Activated CD4-positive, alpha-beta T cell treated with anti-CD3 and anti-CD28 coated beads for 36 hours (primary cell): ENCODE results near the gene CAV1. TPM values are rescaled to one million over a fixed set of nuclear protein-coding genes. Genes with fewer than 3 reads are reported as not detected.

Experiments
- ATAC-seq: fragments of 200-7000 bp; cut with Tn5 transposase; one replicate; pipeline ENCODE4 v1.10.0; 2021; ENCODE audit warnings: mild to moderate bottlenecking, moderate library complexity
- CTCF ChIA-PET: fragments of 350-600 bp; sonication (Branson Sonifier 250); formaldehyde crosslinking; loops from one replicate; lab custom pipeline; 2021; ENCODE audit warnings: antibody characterized with exemption; lab: Charles Lee
- POLR2A ChIA-PET: fragments of 350-600 bp; sonication (Branson Sonifier 250); formaldehyde crosslinking; loops from one replicate; lab custom pipeline; 2021; ENCODE audit warnings: antibody characterized with exemption, inconsistent platforms; lab: Charles Lee
- DNase-seq: peaks from one replicate; pipeline ENCODE4 v3.0.0-alpha.2; 2020
- H3K27ac Mint-ChIP-seq: one replicate; pipeline ENCODE4 v1.8.0; 2021; ENCODE audit warnings: mixed read lengths
- H3K27me3 Mint-ChIP-seq: one replicate; pipeline ENCODE4 v1.8.0; 2021; ENCODE audit warnings: mixed read lengths
- H3K36me3 Mint-ChIP-seq: one replicate; pipeline ENCODE4 v1.8.0; 2021; ENCODE audit warnings: low read depth, mixed read lengths
- H3K4me1 Mint-ChIP-seq: one replicate; pipeline ENCODE4 v1.8.0; 2021; ENCODE audit warnings: mixed read lengths
- H3K4me3 Mint-ChIP-seq: one replicate; pipeline ENCODE4 v1.8.0; 2021; ENCODE audit warnings: mild to moderate bottlenecking, moderate library complexity, mixed read lengths
- H3K9me3 Mint-ChIP-seq: one replicate; pipeline ENCODE4 v1.8.0; 2021; ENCODE audit warnings: low read depth, mixed read lengths
- intact Hi-C, 2 experiments: fragments of 100-400 bp; cut with DNase I in 1 of 2; cut with micrococcal nuclease in 1 of 2; formaldehyde crosslinking; loops; one replicate each; pipeline versions ENCODE4 v1.14.2 to v1.15.1; 2022 to 2024; cut with DNase I, micrococcal nuclease
- total RNA-seq, 2 experiments: library from RNA; stranded (reverse); gene quantifications; one replicate each; pipeline ENCODE4 v1.2.3, GENCODE V29; 2021

Gene CAV1
- total RNA-seq, 2 experiments from 2014 or later = 0.25 TPM

- no peak overlapping the region for H3K4me3 Mint-ChIP-seq
- peaks cover 9% of the 10 kb centered on the region for H3K4me1 Mint-ChIP-seq
- no peak overlapping the region for H3K27ac Mint-ChIP-seq
- no peaks in the 10 kb centered on the region for H3K36me3 Mint-ChIP-seq
- no peak for ATAC-seq
- peaks cover 30% of the 10 kb centered on the region for H3K27me3 Mint-ChIP-seq
- H3K9me3 Mint-ChIP-seq = no peaks in the 10 kb centered on the region
- POLR2A ChIA-PET = no interaction called here
- CTCF ChIA-PET = interaction anchor here (0.6 to 0.7 kb wide), 2 partner anchors 16 to 67 kb away, joined by 3 read pairs; no protein-coding TSS in a partner anchor
- intact Hi-C loops = no loop called here
- no peak for DNase-seq
These were observed 14.8 kb upstream of the CAV1 start for GRCh38 chr7:116509982-116510579.

GRCh38 chr7:116510795-116511194 is 14.0 kb upstream of the CAV1 start:
- H3K4me1 Mint-ChIP-seq = peaks cover 9% of the 10 kb centered on the region
- ChIA-PET CTCF (interaction anchor here (0.7 kb wide), 2 partner anchors 66 to 264 kb away, joined by 3 read pairs; no protein-coding TSS in a partner anchor), POLR2A (no interaction called here)
- no peak overlapping the region for H3K4me3 Mint-ChIP-seq
- intact Hi-C loops = no loop called here
- no peak overlapping the region for H3K27ac Mint-ChIP-seq
- no peak for ATAC-seq
- no peaks in the 10 kb centered on the region for H3K9me3 Mint-ChIP-seq
- peaks cover 33% of the 10 kb centered on the region for H3K27me3 Mint-ChIP-seq
- DNase-seq = no peak
- no peaks in the 10 kb centered on the region for H3K36me3 Mint-ChIP-seq

GRCh38 chr7:116511552-116512519 is 13.0 kb upstream of the CAV1 start:
- ChIA-PET CTCF (interaction anchor here (0.7 kb wide), 1 partner anchor 11 kb away, joined by 3 read pairs; no protein-coding TSS in a partner anchor), POLR2A (no interaction called here)
- Mint-ChIP-seq H3K4me3 (peak overlapping the region; percentile 45), H3K27ac (peak overlapping the region; percentile 17), H3K36me3 (no peaks in the 10 kb centered on the region), H3K4me1 (peaks cover 9% of the 10 kb centered on the region), H3K9me3 (no peaks in the 10 kb centered on the region), H3K27me3 (peaks cover 32% of the 10 kb centered on the region)
- intact Hi-C loops = no loop called here
- DNase-seq (peak; percentile 16), ATAC-seq (peak; percentile 80)

GRCh38 chr7:116512520-116513188 is 12.2 kb upstream of the CAV1 start:
- Mint-ChIP-seq H3K27me3 (peaks cover 30% of the 10 kb centered on the region), H3K9me3 (no peaks in the 10 kb centered on the region), H3K27ac (no peak overlapping the region), H3K4me3 (no peak overlapping the region), H3K4me1 (peaks cover 9% of the 10 kb centered on the region), H3K36me3 (no peaks in the 10 kb centered on the region)
- intact Hi-C loops = no loop called here
- CTCF ChIA-PET = no interaction called here
- POLR2A ChIA-PET = no interaction called here
- DNase-seq (no peak), ATAC-seq (no peak)

GRCh38 chr7:116515584-116515983 is 9.3 kb upstream of the CAV1 start:
- Mint-ChIP-seq H3K36me3 (no peaks in the 10 kb centered on the region), H3K9me3 (no peaks in the 10 kb centered on the region), H3K4me3 (no peak overlapping the region), H3K27ac (no peak overlapping the region), H3K27me3 (peaks cover 36% of the 10 kb centered on the region), H3K4me1 (peaks cover 9% of the 10 kb centered on the region)
- ChIA-PET POLR2A (no interaction called here), CTCF (no interaction called here)
- ATAC-seq = no peak
- intact Hi-C loops = no loop called here
- DNase-seq = no peak

DNA sequence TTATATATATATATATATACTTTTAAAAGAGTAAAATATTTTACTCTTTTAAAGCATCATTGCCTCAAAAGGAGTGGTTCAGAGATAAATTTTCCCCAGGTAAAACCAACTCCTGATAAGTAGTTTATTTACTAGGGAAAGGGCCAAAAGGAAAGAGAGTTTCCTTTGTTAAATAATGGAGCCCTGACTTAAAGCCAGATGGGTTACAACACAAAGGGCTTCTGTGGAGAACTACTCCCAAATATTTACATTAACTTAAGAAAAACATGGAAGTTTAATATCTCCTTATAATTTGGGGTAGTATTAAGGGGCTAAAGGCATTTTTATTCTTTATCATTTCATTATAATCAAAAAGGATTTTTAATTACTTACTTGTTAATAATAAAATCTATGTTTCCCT is 8.5 kb upstream of the CAV1 start:
- Mint-ChIP-seq H3K27me3 (peaks cover 42% of the 10 kb centered on the region), H3K4me3 (no peak overlapping the region), H3K4me1 (peaks cover 8% of the 10 kb centered on the region), H3K9me3 (no peaks in the 10 kb centered on the region), H3K36me3 (no peaks in the 10 kb centered on the region), H3K27ac (no peak overlapping the region)
- ChIA-PET POLR2A (no interaction called here), CTCF (interaction anchor here (0.9 to 1.5 kb wide), 3 partner anchors 10 to 16 kb away, joined by 3 to 5 read pairs (median 3); no protein-coding TSS in a partner anchor)
- DNase-seq (no peak), ATAC-seq (no peak)
- intact Hi-C loops = no loop called here

GRCh38 chr7:116517626-116518025 is 7.2 kb upstream of the CAV1 start:
- ChIA-PET POLR2A (no interaction called here), CTCF (no interaction called here)
- ATAC-seq = no peak
- Mint-ChIP-seq H3K9me3 (no peaks in the 10 kb centered on the region), H3K27me3 (peaks cover 44% of the 10 kb centered on the region), H3K4me1 (no peaks in the 10 kb centered on the region), H3K36me3 (no peaks in the 10 kb centered on the region), H3K4me3 (no peak overlapping the region), H3K27ac (no peak overlapping the region)
- intact Hi-C loops = no loop called here
- DNase-seq = no peak

DNA sequence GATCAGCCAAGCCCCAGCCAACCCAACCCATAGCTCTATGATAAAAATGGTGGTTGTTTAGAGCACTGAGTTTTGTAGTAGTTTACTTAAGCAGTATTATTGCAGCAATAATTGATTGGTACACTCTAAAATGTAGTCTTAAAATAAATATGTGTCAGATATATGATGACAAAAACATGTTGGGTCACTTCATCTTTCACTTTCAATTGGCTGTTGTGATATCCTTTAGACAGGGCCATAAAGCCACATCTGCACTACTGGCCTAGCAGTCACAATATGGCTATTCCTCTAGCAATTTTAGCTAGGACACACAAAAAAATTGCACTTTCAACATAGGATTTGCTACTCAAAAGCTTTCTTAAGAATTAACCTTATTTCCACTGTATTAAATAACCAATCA is 5.9 kb upstream of the CAV1 start:
- ChIA-PET POLR2A (no interaction called here), CTCF (interaction anchor here (1.0 kb wide), 1 partner anchor 70 kb away, joined by 3 read pairs; no protein-coding TSS in a partner anchor)
- Mint-ChIP-seq H3K9me3 (no peaks in the 10 kb centered on the region), H3K4me3 (no peak overlapping the region), H3K36me3 (no peaks in the 10 kb centered on the region), H3K27ac (no peak overlapping the region), H3K4me1 (no peaks in the 10 kb centered on the region), H3K27me3 (peaks cover 48% of the 10 kb centered on the region)
- DNase-seq (no peak), ATAC-seq (no peak)
- intact Hi-C loops = no loop called here

- ChIA-PET CTCF (interaction anchor here (1.4 kb wide), 1 partner anchor 262 kb away, joined by 3 read pairs; no protein-coding TSS in a partner anchor), POLR2A (no interaction called here)
- Mint-ChIP-seq H3K9me3 (no peaks in the 10 kb centered on the region), H3K4me1 (peaks cover 13% of the 10 kb centered on the region), H3K27ac (no peak overlapping the region), H3K27me3 (peaks cover 51% of the 10 kb centered on the region), H3K4me3 (no peak overlapping the region), H3K36me3 (no peaks in the 10 kb centered on the region)
- intact Hi-C loops = no loop called here
- DNase-seq (no peak), ATAC-seq (no peak)
These were observed 3.7 kb upstream of the CAV1 start for GRCh38 chr7:116521046-116521664.

DNA sequence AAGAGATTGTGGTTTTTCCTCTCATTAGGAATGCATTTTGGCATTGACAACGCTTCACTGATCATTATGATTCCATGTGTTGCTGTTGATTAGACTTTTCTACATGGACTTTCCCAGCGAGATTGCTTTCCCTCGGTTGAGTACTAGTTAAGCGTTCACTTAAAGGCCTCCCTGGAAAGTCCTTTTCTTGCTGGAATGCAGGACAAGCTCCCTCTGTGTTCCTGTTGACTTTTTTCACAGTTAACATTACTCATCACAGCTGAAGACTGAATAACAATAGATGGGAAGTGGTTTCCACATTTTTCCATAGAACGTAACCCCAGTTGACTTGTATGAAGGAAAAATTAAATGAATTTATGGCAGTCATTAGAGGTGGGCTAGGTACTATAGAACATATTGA is 2.6 kb upstream of the CAV1 start:
- ATAC-seq (no peak), DNase-seq (no peak)
- Mint-ChIP-seq H3K4me3 (no peak overlapping the region), H3K27ac (no peak overlapping the region), H3K36me3 (no peaks in the 10 kb centered on the region), H3K4me1 (peaks cover 20% of the 10 kb centered on the region), H3K9me3 (no peaks in the 10 kb centered on the region), H3K27me3 (peaks cover 62% of the 10 kb centered on the region)
- ChIA-PET CTCF (interaction anchor here (1.2 to 1.4 kb wide), 2 partner anchors 68 to 263 kb away, joined by 3 to 4 read pairs; no protein-coding TSS in a partner anchor), POLR2A (no interaction called here)
- intact Hi-C loops = no loop called here

GRCh38 chr7:116524221-116524608 is 621 bp upstream of the CAV1 start:
- ATAC-seq = no peak
- H3K36me3 Mint-ChIP-seq = no peaks in the 10 kb centered on the region

More at GRCh38 chr7:116524221-116524608, 621 bp upstream of the CAV1 start:
- ChIA-PET CTCF (interaction anchor here (1.2 kb wide), 1 partner anchor 7 kb away, joined by 5 read pairs; no protein-coding TSS in a partner anchor), POLR2A (no interaction called here)
- H3K4me3 Mint-ChIP-seq = no peak overlapping the region
- intact Hi-C loops = no loop called here
- H3K27me3 Mint-ChIP-seq = peaks cover 67% of the 10 kb centered on the region
- DNase-seq = no peak
- no peaks in the 10 kb centered on the region for H3K9me3 Mint-ChIP-seq
- H3K27ac Mint-ChIP-seq = no peak overlapping the region
- peaks cover 20% of the 10 kb centered on the region for H3K4me1 Mint-ChIP-seq
